CD4-positive, alpha-beta T cell treated with Interleukin-10 for 1 hour (primary cell): ENCODE results near the gene RNF227.
A peak's percentile ranks its signal among the peaks of the same experiment; 100 is the strongest.

Experiments used
- DNase-seq: peaks from one replicate; pipeline ENCODE4 v3.0.0-alpha.2; 2020

RNF227 gene

GRCh38 chr17:7929158-7930023 is 13.3 kb upstream of the RNF227 start, which contains the start of gene KCNAB3:
Gene KCNAB3, minus strand, starts transcription at chr17:7929856. Its CDS starts 421 bp downstream, at chr17:7929435.
- peak; percentile 67 for DNase-seq

- no peak for DNase-seq
Measured at GRCh38 chr17:7927596-7927995, 11.5 kb upstream of the RNF227 start.

- DNase-seq, result peak; percentile 89
Measured at GRCh38 chr17:7922845-7923628, 6.9 kb upstream of the RNF227 start.

- no peak for DNase-seq
Measured at GRCh38 chr17:7922269-7922844, 6.3 kb upstream of the RNF227 start.

- DNase-seq, result no peak
Measured at GRCh38 chr17:7916808-7917207, 719 bp upstream of the RNF227 start.

GRCh38 chr17:7916385-7916682 is 245 bp upstream of the RNF227 start:
- no peak for DNase-seq

GRCh38 chr17:7915179-7915610 is 894 bp downstream of the RNF227 start:
- no peak for DNase-seq

GRCh38 chr17:7912927-7913524 is 3.1 kb downstream of the RNF227 start:
- peak; percentile 85 for DNase-seq

GRCh38 chr17:7911116-7911515 is 5.0 kb downstream of the RNF227 start:
- no peak for DNase-seq

- DNase-seq, result no peak
Measured at GRCh38 chr17:7910711-7911110, 5.4 kb downstream of the RNF227 start.

- DNase-seq, result no peak
Measured at GRCh38 chr17:7910281-7910680, 5.8 kb downstream of the RNF227 start.

GRCh38 chr17:7909089-7909488 is 7.0 kb downstream of the RNF227 start:
- DNase-seq, result no peak

- no peak for DNase-seq
Measured at GRCh38 chr17:7903154-7904103, 12.7 kb downstream of the RNF227 start.

GRCh38 chr17:7897773-7898172 is 18.3 kb downstream of the RNF227 start:
- DNase-seq, result peak; percentile 51

- no peak for DNase-seq
Measured at GRCh38 chr17:7897090-7897489, 19.0 kb downstream of the RNF227 start.

GRCh38 chr17:7894866-7895265 is 21.2 kb downstream of the RNF227 start:
- no peak for DNase-seq

GRCh38 chr17:7894226-7894625 is 21.9 kb downstream of the RNF227 start:
- no peak for DNase-seq

GRCh38 chr17:7893187-7893880 is 22.8 kb downstream of the RNF227 start:
- DNase-seq, result no peak

GRCh38 chr17:7889166-7889955 is 26.7 kb downstream of the RNF227 start:
- peak; percentile 54 for DNase-seq

- peak; percentile 51 for DNase-seq
Measured at GRCh38 chr17:7888184-7888920, 27.7 kb downstream of the RNF227 start, which contains the start of gene CHD3. Gene CHD3, plus strand, starts transcription at chr17:7888789. Its CDS starts 212 bp downstream, at chr17:7889001.
